GM15510 (cell line): ENCODE results near the gene GTF2B.

ENCODE experiments used
- POLR2A ChIP-seq: IDR thresholded peaks from 3 replicates; pipeline ENCODE4 v1.6.1; 2011; ENCODE audit warnings: borderline replicate concordance; ENCODE audit not compliant: insufficient read length; ENCODE audit errors: extremely low read depth

GTF2B gene

GRCh38 chr1:88825721-88826120 is 65.6 kb downstream of the GTF2B start:
- no peak for TF ChIP-seq POLR2A

- TF ChIP-seq POLR2A, result no peak
Observed at GRCh38 chr1:88813471-88813870, 77.9 kb downstream of the GTF2B start.

- TF ChIP-seq POLR2A, result no peak
Observed at GRCh38 chr1:88812366-88812765, 79.0 kb downstream of the GTF2B start.

DNA sequence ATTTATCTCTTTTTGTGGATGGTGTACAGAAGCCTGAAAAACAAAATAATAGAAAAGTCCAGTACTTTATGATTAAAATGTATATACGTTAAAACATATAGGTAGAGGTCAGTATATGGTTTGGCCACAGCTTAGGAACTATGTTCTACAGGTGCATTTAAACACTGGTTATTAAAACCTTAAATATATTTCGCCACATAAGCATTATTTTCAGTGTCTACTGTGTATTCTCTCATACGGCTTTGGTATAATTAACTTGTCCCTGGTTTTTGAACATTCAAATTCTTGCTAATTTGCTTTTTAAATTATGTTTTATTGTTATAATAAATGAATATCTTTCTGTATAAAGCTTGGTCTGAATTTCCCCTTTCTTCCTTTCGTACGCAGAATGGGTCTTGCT is 87.9 kb downstream of the GTF2B start:
- TF ChIP-seq POLR2A, result no peak

GRCh38 chr1:88802950-88803349 is 88.4 kb downstream of the GTF2B start:
- no peak for TF ChIP-seq POLR2A
